Endothelial cell of umbilical vein (primary cell): ENCODE measurements around the gene LRFN5. TPM values are rescaled to one million over a fixed set of nuclear protein-coding genes. Genes with fewer than 3 reads are reported as not detected.

Source experiments
- BruUV-seq: library from RNA; stranded (reverse); fragments of 400-500 nt; replicated peaks from 2 replicates; lab custom pipeline; 2021; lab: Mats Ljungman, UMichigan
- CTCF ChIA-PET: fragments of 300-600, 350-600 bp; sonication (Branson Sonifier 250); formaldehyde crosslinking; loops from one replicate; lab custom pipeline; 2021; ENCODE audit warnings: antibody characterized with exemption, inconsistent platforms; lab: Charles Lee
- POLR2A ChIA-PET: fragments of 300-600, 350-600 bp; sonication (Branson Sonifier 250); formaldehyde crosslinking; loops from one replicate; lab custom pipeline; 2021; ENCODE audit warnings: antibody characterized with exemption, inconsistent platforms; lab: Charles Lee
- DNase-seq: peaks from one replicate; pipeline ENCODE4 v3.0.0-alpha.2; 2011; ENCODE audit warnings: low read depth, low spot score
- FAIRE-seq: peaks from 2 replicates; lab custom pipeline; 2011; peaks lifted over from hg19 to GRCh38; lab: Jason Lieb, UNC
- H2AFZ ChIP-seq: 2 replicates; pipeline ENCODE4 v1.6.0; 2012; ENCODE audit warnings: low read depth, low read length, control low read depth, inconsistent platforms
- H3K27ac ChIP-seq: 2 replicates; pipeline ENCODE4 v1.5.1; 2011; ENCODE audit warnings: low read depth, mild to moderate bottlenecking, control low read depth, low read length, moderate library complexity; ENCODE audit not compliant: insufficient read depth
- H3K27me3 ChIP-seq, 2 experiments: 2 replicates each; pipeline versions ENCODE4 v1.6.0 to v1.6.1; 2011; ENCODE audit warnings: low read length in 2 of 2, mixed read lengths in 1 of 2; ENCODE audit not compliant: control insufficient read depth in 2 of 2, insufficient read depth in 2 of 2
- H3K36me3 ChIP-seq, 2 experiments: 2 replicates in 1 of 2; 3 replicates in 1 of 2; pipeline ENCODE4 v1.5.1; 2011; ENCODE audit warnings: low read length in 2 of 2, mild to moderate bottlenecking in 1 of 2, moderate library complexity in 1 of 2; ENCODE audit not compliant: control insufficient read depth in 2 of 2, insufficient read depth in 2 of 2; ENCODE audit errors: extremely low read depth in 1 of 2
- H3K4me1 ChIP-seq: 3 replicates; pipeline ENCODE4 v1.5.1; 2011; ENCODE audit warnings: mild to moderate bottlenecking, low read length; ENCODE audit not compliant: control insufficient read depth, insufficient read depth; ENCODE audit errors: extremely low read depth
- H3K4me2 ChIP-seq: 2 replicates; pipeline ENCODE4 v1.6.1; 2011; ENCODE audit warnings: low read length, control low read depth, mixed read lengths; ENCODE audit not compliant: insufficient read depth
- H3K4me3 ChIP-seq, 3 experiments: fragments of 200-600 bp in 1 of 3; sonication (generic), shearing (Covaris generic) in 1 of 3; replicated peaks in 1 of 3; 2 replicates each; pipeline ENCODE4 v1.5.1; 2011 to 2016; ENCODE audit warnings: control low read depth in 3 of 3, low read length in 3 of 3, mild to moderate bottlenecking in 2 of 3, inconsistent platforms in 1 of 3, low read depth in 1 of 3, moderate library complexity in 1 of 3; ENCODE audit not compliant: insufficient read depth in 1 of 3
- H3K79me2 ChIP-seq: 2 replicates; pipeline ENCODE4 v1.6.0; 2012; ENCODE audit warnings: low read length, inconsistent platforms; ENCODE audit not compliant: control insufficient read depth, insufficient read depth
- H3K9ac ChIP-seq: replicated peaks from 2 replicates; pipeline ENCODE3; 2011; ENCODE audit warnings: low read length, control low read depth; ENCODE audit not compliant: insufficient read depth; ENCODE audit errors: extremely low read depth
- H3K9me1 ChIP-seq: replicated peaks from 3 replicates; pipeline ENCODE4 v1.6.0; 2011; ENCODE audit warnings: mild to moderate bottlenecking, low read length; ENCODE audit not compliant: control insufficient read depth, insufficient read depth; ENCODE audit errors: extremely low read depth
- H3K9me3 ChIP-seq: replicated peaks from 2 replicates; pipeline ENCODE4 v1.5.1; 2012; ENCODE audit warnings: low read length, inconsistent platforms; ENCODE audit not compliant: control insufficient read depth, insufficient read depth
- H4K20me1 ChIP-seq: replicated peaks from 2 replicates; pipeline ENCODE3; 2011; ENCODE audit warnings: mild to moderate bottlenecking, low read length; ENCODE audit not compliant: control insufficient read depth, insufficient read depth; ENCODE audit errors: extremely low read depth
- CTCF ChIP-seq, 2 donors: IDR thresholded peaks; 1 replicate in 1 of 2; 2 replicates in 1 of 2; pipeline ENCODE4 v1.5.1; 2011; ENCODE audit warnings: low read length in 2 of 2, mild to moderate bottlenecking in 2 of 2, moderate library complexity in 2 of 2, control low read depth in 1 of 2, inconsistent platforms in 1 of 2, low read depth in 1 of 2; ENCODE audit not compliant: insufficient read depth in 1 of 2; ENCODE audit errors: extremely low read depth in 1 of 2
- EZH2 ChIP-seq: IDR thresholded peaks from 2 replicates; pipeline ENCODE4 v1.6.1; 2012; ENCODE audit warnings: borderline replicate concordance, low read depth, mild to moderate bottlenecking, moderate library complexity, low read length, inconsistent platforms; ENCODE audit not compliant: severe bottlenecking
- FOS ChIP-seq: IDR thresholded peaks from 2 replicates; pipeline ENCODE4 v1.6.1; 2011; ENCODE audit warnings: mild to moderate bottlenecking, low read length, moderate library complexity, borderline replicate concordance; ENCODE audit not compliant: insufficient read depth
- GATA2 ChIP-seq: IDR thresholded peaks from 2 replicates; pipeline ENCODE4 v1.7.0; 2011; ENCODE audit warnings: low read depth, mild to moderate bottlenecking, moderate library complexity, mixed read lengths, low read length; ENCODE audit not compliant: insufficient read length, insufficient read depth
- JUN ChIP-seq: IDR thresholded peaks from 2 replicates; pipeline ENCODE4 v1.6.1; 2011; ENCODE audit warnings: borderline replicate concordance, low read depth; ENCODE audit not compliant: insufficient read length, insufficient read depth
- MAX ChIP-seq: IDR thresholded peaks from 2 replicates; pipeline ENCODE4 v1.6.1; 2011; ENCODE audit not compliant: insufficient read depth, insufficient read length
- MYC ChIP-seq: IDR thresholded peaks from one replicate; pipeline ENCODE4 v1.6.1; 2011; ENCODE audit warnings: mild to moderate bottlenecking, low read depth, low read length
- POLR2A ChIP-seq: IDR thresholded peaks from 2 replicates; pipeline ENCODE4 v1.6.1; 2012; ENCODE audit warnings: low read depth, mild to moderate bottlenecking, control low read depth, low read length
- POLR2AphosphoS5 ChIP-seq: IDR thresholded peaks from 2 replicates; pipeline ENCODE4 v1.6.1; 2012; ENCODE audit warnings: low read depth, mild to moderate bottlenecking, control low read depth, low read length, moderate library complexity; ENCODE audit not compliant: insufficient read depth
- dilution Hi-C: fragments of 300-500 bp; cut with MboI; formaldehyde crosslinking; loops from one replicate; pipeline ENCODE4 v1.15.0; 2019; ENCODE audit warnings: low sequenced_read_pairs; ENCODE audit not compliant: extremely low pct_ligation_motif_present
- intact Hi-C: fragments of 100-400 bp; cut with micrococcal nuclease; formaldehyde crosslinking; loops from one replicate; pipeline ENCODE4 v1.10.0; 2022
- polyA plus RNA-seq, 4 experiments: library from polyadenylated mRNA; depleted of rRNA in 3 of 4; stranded (reverse) in 3 of 4; unstranded in 1 of 4; fragments of >200 nt; gene quantifications; 2 replicates each; pipeline versions ENCODE4 v1.2.1 to v1.2.3, GENCODE V29; 2011 to 2012; ENCODE audit warnings: missing spikeins in 1 of 4
- total RNA-seq: library from RNA; stranded (reverse); gene quantifications from 2 replicates; pipeline ENCODE4 v1.2.3, GENCODE V29; 2021

Gene LRFN5
- total and polyA plus RNA-seq, 2 donors (not counting 3 experiments of a cell fraction or from before 2014, with no cell fraction given) = not detected

- Histone ChIP-seq H3K27ac (no peak overlapping the region), H3K27me3 (no peaks in the 10 kb centered on the region), H3K36me3 (no peaks in the 10 kb centered on the region), H2AFZ (no peak overlapping the region), H4K20me1 (no peaks in the 10 kb centered on the region), H3K4me3 (no peak overlapping the region), H3K4me1 (no peaks in the 10 kb centered on the region), H3K4me2 (no peak overlapping the region), H3K9me1 (peaks cover 2% of the 10 kb centered on the region), H3K9ac (no peak overlapping the region), H3K9me3 (peaks cover 2% of the 10 kb centered on the region), H3K79me2 (no peaks in the 10 kb centered on the region)
- no TSS peak for BruUV-seq
- dilution Hi-C loops (no loop called here), intact Hi-C loops (no loop called here)
- CTCF ChIA-PET = no interaction called here
- no peak for FAIRE-seq
- TF ChIP-seq MAX = no peak
- no peak for TF ChIP-seq EZH2
- TF ChIP-seq FOS = no peak
- no peak for TF ChIP-seq POLR2A
- TF ChIP-seq POLR2AphosphoS5 = no peak
- TF ChIP-seq MYC = no peak
- no peak for TF ChIP-seq CTCF (IDR thresholded peaks at IDR 0.05; ENCODE audit: extremely low read depth in 1 of 2, insufficient read depth in 1 of 2, low read depth in 1 of 2, low read length in 2 of 2)
- no peak for TF ChIP-seq GATA2
- no peak for TF ChIP-seq JUN
- POLR2A ChIA-PET = no interaction called here
- DNase-seq = no peak
These were observed 217.8 kb downstream of the LRFN5 start for GRCh38 chr14:41824441-41824840.
